GM23338 (cell line): ENCODE results near the gene KIFC3. TPM values are rescaled to one million over a fixed set of nuclear protein-coding genes. Genes with fewer than 3 reads are reported as not detected.

Source experiments
- ATAC-seq: fragments of 200-7000 bp; cut with Tn5 transposase; 3 replicates; pipeline ENCODE4 v1.9.1; 2020
- DNase-seq: peaks from one replicate; pipeline ENCODE4 v3.0.0-alpha.2; 2015; ENCODE audit warnings: low spot score
- H2AFZ ChIP-seq: fragments of 200-600 bp; sonication (generic); 2 replicates; pipeline ENCODE4 v1.8.0; 2016; ENCODE audit warnings: antibody characterized with exemption, mild to moderate bottlenecking, moderate library complexity
- H3F3A ChIP-seq: fragments of 200-600 bp; sonication (generic); replicated peaks from 2 replicates; pipeline ENCODE4 v1.8.0; 2017; ENCODE audit warnings: antibody characterized with exemption, mixed run types, low read depth
- H3K27ac ChIP-seq: fragments of 200-600 bp; sonication (generic); 2 replicates; pipeline ENCODE4 v1.6.1; 2016; ENCODE audit warnings: low read depth
- H3K27me3 ChIP-seq: fragments of 200-600 bp; sonication (generic); 2 replicates; pipeline ENCODE4 v1.8.0; 2016; ENCODE audit warnings: mild to moderate bottlenecking, mixed run types, moderate library complexity; ENCODE audit not compliant: insufficient read depth
- H3K36me3 ChIP-seq: fragments of 200-600 bp; sonication (generic); 2 replicates; pipeline ENCODE4 v1.8.0; 2016; ENCODE audit warnings: mild to moderate bottlenecking; ENCODE audit not compliant: insufficient read depth
- H3K4me1 ChIP-seq: fragments of 200-600 bp; sonication (generic); 2 replicates; pipeline ENCODE4 v1.8.0; 2016; ENCODE audit warnings: mild to moderate bottlenecking, moderate library complexity; ENCODE audit not compliant: insufficient read depth
- H3K4me2 ChIP-seq: fragments of 200-600 bp; sonication (generic); 2 replicates; pipeline ENCODE4 v1.7.1; 2017; ENCODE audit warnings: mixed run types
- H3K4me3 ChIP-seq: fragments of 200-600 bp; sonication (generic); 2 replicates; pipeline ENCODE4 v1.6.1; 2016; ENCODE audit warnings: mixed run types
- H3K79me2 ChIP-seq: fragments of 200-600 bp; sonication (generic); replicated peaks from 2 replicates; pipeline ENCODE4 v1.8.0; 2017; ENCODE audit warnings: mild to moderate bottlenecking; ENCODE audit not compliant: insufficient read depth
- H3K9me2 ChIP-seq: fragments of 200-600 bp; sonication (generic); 2 replicates; pipeline ENCODE4 v1.8.0; 2017; ENCODE audit not compliant: insufficient read depth
- H4K20me1 ChIP-seq: fragments of 200-600 bp; sonication (generic); replicated peaks from 2 replicates; pipeline ENCODE4 v1.8.0; 2017; ENCODE audit warnings: mild to moderate bottlenecking; ENCODE audit not compliant: insufficient read depth
- H3K27ac Mint-ChIP-seq: 2 replicates; pipeline ENCODE4 v1.8.0; 2020; ENCODE audit warnings: inconsistent platforms, mild to moderate bottlenecking, moderate library complexity, mixed read lengths
- H3K27me3 Mint-ChIP-seq: 3 replicates; pipeline ENCODE4 v1.8.0; 2022; ENCODE audit warnings: low read depth, mild to moderate bottlenecking, moderate library complexity, mixed read lengths, inconsistent platforms; ENCODE audit not compliant: insufficient read depth, poor library complexity
- H3K36me3 Mint-ChIP-seq: 3 replicates; pipeline ENCODE4 v1.8.0; 2021; ENCODE audit warnings: low read depth, mild to moderate bottlenecking, inconsistent platforms, moderate library complexity, mixed read lengths
- H3K4me1 Mint-ChIP-seq: 3 replicates; pipeline ENCODE4 v1.8.0; 2020; ENCODE audit warnings: mild to moderate bottlenecking, inconsistent platforms, mixed read lengths
- H3K4me3 Mint-ChIP-seq: 3 replicates; pipeline ENCODE4 v1.8.0; 2021; ENCODE audit warnings: moderate library complexity, mild to moderate bottlenecking, inconsistent platforms, mixed read lengths
- H3K9me3 Mint-ChIP-seq: 3 replicates; pipeline ENCODE4 v1.8.0; 2020; ENCODE audit warnings: moderate library complexity, mild to moderate bottlenecking, inconsistent platforms, mixed read lengths
- CREB1 ChIP-seq: fragments of 250-450 bp; sonication (Bioruptor Pico); IDR thresholded peaks from 2 replicates; pipeline ENCODE4 v1.5.0; 2020; ENCODE audit warnings: low read depth, mild to moderate bottlenecking, moderate library complexity
- CTCF ChIP-seq, 2 experiments: fragments of 200-600 bp in 1 of 2; sonication (generic) in 1 of 2; conservative IDR thresholded peaks; 2 replicates each; pipeline versions ENCODE4 v1.5.1 to v1.6.1; 2016 to 2017; ENCODE audit warnings: antibody characterized with exemption in 2 of 2, low read depth in 2 of 2, mild to moderate bottlenecking in 2 of 2, moderate library complexity in 1 of 2
- ETS1 ChIP-seq: IDR thresholded peaks from 2 replicates; pipeline ENCODE4 v1.6.1; 2016; ENCODE audit warnings: antibody characterized with exemption
- EZH2 ChIP-seq: fragments of 200-600 bp; sonication (generic); IDR thresholded peaks from one replicate; pipeline ENCODE4 v1.8.0; 2017; ENCODE audit warnings: antibody characterized with exemption, mild to moderate bottlenecking, low read depth; ENCODE audit not compliant: unreplicated experiment
- EZH2phosphoT487 ChIP-seq: fragments of 200-600 bp; sonication (generic); IDR thresholded peaks from one replicate; pipeline ENCODE4 v1.8.1; 2018; ENCODE audit warnings: antibody characterized with exemption; ENCODE audit not compliant: unreplicated experiment
- JUNB ChIP-seq: IDR thresholded peaks from one replicate; pipeline ENCODE4 v1.6.1; 2016; ENCODE audit warnings: antibody characterized with exemption; ENCODE audit not compliant: unreplicated experiment
- NANOG ChIP-seq: IDR thresholded peaks from 2 replicates; pipeline ENCODE4 v1.6.1; 2016; ENCODE audit warnings: antibody characterized with exemption, borderline replicate concordance
- POLR2AphosphoS5 ChIP-seq: IDR thresholded peaks from 2 replicates; pipeline ENCODE4 v1.6.1; 2016; ENCODE audit warnings: antibody characterized with exemption, low read depth
- STAT1 ChIP-seq: IDR thresholded peaks from one replicate; pipeline ENCODE4 v1.6.1; 2016; ENCODE audit warnings: antibody characterized with exemption; ENCODE audit not compliant: unreplicated experiment
- ZNF114 ChIP-seq: fragments of 250-450 bp; sonication (Bioruptor Pico); IDR thresholded peaks from 2 replicates; pipeline ENCODE4 v1.5.0; 2020; ENCODE audit warnings: mild to moderate bottlenecking, moderate library complexity
- ZNF331 ChIP-seq: fragments of 250-450 bp; sonication (Bioruptor Pico); IDR thresholded peaks from 2 replicates; pipeline ENCODE4 v1.5.0; 2020; ENCODE audit warnings: low read depth, mild to moderate bottlenecking, moderate library complexity
- polyA plus RNA-seq: library from polyadenylated mRNA; unstranded; fragments of >200 nt; fragmentation: Nextera tagmentation; extraction: Ambion mirVana; gene quantifications from 2 replicates; pipeline ENCODE4 v1.2.1, GENCODE V29; 2016
- total RNA-seq: library from RNA; depleted of rRNA; stranded (reverse); fragments of >200 nt; shearing (Covaris generic); gene quantifications from 2 replicates; pipeline ENCODE4 v1.2.3, GENCODE V29; 2014
- TF ChIP-seq, protein P1 (sequence below): IDR thresholded peaks from one replicate; pipeline ENCODE4 v1.6.1; 2018; ENCODE audit warnings: antibody characterized with exemption; ENCODE audit not compliant: unreplicated experiment
- TF ChIP-seq, protein P2 (sequence below): fragments of 250-450 bp; sonication (Bioruptor Pico); IDR thresholded peaks from 2 replicates; pipeline ENCODE4 v1.5.0; 2020; ENCODE audit warnings: mild to moderate bottlenecking, moderate library complexity

Gene KIFC3
- total and polyA plus RNA-seq, 2 experiments from 2014 or later: 4.4 to 12.5 TPM

DNA sequence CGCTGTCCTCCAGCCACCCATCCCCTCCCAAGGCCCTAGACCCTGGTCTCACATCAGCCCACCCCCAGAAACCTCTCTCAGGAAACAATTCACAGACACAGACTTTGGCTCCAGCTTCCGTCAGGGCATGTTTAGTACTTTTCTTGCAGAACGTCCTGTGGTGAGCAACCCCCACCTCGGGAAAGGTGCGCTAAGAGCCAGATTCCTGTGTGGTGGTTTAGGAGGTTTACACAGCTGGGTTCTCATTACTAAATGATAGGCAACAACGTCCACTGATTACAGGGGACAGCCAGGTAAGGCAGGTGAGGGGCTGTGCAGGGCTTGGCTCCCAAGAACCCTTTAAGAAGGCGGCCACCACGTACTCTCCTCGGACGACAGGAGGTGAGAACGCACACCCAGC, 29.3 kb downstream of the KIFC3 start:
- Mint-ChIP-seq H3K4me1 (peaks cover 31% of the 10 kb centered on the region), H3K36me3 (no peaks in the 10 kb centered on the region), H3K27me3 (peaks cover 16% of the 10 kb centered on the region), H3K4me3 (no peak overlapping the region), H3K27ac (no peak overlapping the region), H3K9me3 (no peaks in the 10 kb centered on the region)
- no peaks in the 10 kb centered on the region for H3K9me2 ChIP-seq
- H3K4me1 ChIP-seq: peaks cover 17% of the 10 kb centered on the region
- TF ChIP-seq ZNF114 (CRISPR knock-in tag) (no peak), STAT1 (no peak), NANOG (no peak), EZH2phosphoT487 (no peak), POLR2AphosphoS5 (no peak), EZH2 (no peak), ZNF331 (CRISPR knock-in tag) (no peak), CREB1 (CRISPR knock-in tag) (no peak), ETS1 (no peak), CTCF (conservative IDR thresholded peaks at IDR 0.05; ENCODE audit: low read depth in 2 of 2) (no peak), JUNB (no peak)
- TF ChIP-seq, protein P1, sequence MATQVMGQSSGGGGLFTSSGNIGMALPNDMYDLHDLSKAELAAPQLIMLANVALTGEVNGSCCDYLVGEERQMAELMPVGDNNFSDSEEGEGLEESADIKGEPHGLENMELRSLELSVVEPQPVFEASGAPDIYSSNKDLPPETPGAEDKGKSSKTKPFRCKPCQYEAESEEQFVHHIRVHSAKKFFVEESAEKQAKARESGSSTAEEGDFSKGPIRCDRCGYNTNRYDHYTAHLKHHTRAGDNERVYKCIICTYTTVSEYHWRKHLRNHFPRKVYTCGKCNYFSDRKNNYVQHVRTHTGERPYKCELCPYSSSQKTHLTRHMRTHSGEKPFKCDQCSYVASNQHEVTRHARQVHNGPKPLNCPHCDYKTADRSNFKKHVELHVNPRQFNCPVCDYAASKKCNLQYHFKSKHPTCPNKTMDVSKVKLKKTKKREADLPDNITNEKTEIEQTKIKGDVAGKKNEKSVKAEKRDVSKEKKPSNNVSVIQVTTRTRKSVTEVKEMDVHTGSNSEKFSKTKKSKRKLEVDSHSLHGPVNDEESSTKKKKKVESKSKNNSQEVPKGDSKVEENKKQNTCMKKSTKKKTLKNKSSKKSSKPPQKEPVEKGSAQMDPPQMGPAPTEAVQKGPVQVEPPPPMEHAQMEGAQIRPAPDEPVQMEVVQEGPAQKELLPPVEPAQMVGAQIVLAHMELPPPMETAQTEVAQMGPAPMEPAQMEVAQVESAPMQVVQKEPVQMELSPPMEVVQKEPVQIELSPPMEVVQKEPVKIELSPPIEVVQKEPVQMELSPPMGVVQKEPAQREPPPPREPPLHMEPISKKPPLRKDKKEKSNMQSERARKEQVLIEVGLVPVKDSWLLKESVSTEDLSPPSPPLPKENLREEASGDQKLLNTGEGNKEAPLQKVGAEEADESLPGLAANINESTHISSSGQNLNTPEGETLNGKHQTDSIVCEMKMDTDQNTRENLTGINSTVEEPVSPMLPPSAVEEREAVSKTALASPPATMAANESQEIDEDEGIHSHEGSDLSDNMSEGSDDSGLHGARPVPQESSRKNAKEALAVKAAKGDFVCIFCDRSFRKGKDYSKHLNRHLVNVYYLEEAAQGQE: no peak
- TF ChIP-seq, protein P2, sequence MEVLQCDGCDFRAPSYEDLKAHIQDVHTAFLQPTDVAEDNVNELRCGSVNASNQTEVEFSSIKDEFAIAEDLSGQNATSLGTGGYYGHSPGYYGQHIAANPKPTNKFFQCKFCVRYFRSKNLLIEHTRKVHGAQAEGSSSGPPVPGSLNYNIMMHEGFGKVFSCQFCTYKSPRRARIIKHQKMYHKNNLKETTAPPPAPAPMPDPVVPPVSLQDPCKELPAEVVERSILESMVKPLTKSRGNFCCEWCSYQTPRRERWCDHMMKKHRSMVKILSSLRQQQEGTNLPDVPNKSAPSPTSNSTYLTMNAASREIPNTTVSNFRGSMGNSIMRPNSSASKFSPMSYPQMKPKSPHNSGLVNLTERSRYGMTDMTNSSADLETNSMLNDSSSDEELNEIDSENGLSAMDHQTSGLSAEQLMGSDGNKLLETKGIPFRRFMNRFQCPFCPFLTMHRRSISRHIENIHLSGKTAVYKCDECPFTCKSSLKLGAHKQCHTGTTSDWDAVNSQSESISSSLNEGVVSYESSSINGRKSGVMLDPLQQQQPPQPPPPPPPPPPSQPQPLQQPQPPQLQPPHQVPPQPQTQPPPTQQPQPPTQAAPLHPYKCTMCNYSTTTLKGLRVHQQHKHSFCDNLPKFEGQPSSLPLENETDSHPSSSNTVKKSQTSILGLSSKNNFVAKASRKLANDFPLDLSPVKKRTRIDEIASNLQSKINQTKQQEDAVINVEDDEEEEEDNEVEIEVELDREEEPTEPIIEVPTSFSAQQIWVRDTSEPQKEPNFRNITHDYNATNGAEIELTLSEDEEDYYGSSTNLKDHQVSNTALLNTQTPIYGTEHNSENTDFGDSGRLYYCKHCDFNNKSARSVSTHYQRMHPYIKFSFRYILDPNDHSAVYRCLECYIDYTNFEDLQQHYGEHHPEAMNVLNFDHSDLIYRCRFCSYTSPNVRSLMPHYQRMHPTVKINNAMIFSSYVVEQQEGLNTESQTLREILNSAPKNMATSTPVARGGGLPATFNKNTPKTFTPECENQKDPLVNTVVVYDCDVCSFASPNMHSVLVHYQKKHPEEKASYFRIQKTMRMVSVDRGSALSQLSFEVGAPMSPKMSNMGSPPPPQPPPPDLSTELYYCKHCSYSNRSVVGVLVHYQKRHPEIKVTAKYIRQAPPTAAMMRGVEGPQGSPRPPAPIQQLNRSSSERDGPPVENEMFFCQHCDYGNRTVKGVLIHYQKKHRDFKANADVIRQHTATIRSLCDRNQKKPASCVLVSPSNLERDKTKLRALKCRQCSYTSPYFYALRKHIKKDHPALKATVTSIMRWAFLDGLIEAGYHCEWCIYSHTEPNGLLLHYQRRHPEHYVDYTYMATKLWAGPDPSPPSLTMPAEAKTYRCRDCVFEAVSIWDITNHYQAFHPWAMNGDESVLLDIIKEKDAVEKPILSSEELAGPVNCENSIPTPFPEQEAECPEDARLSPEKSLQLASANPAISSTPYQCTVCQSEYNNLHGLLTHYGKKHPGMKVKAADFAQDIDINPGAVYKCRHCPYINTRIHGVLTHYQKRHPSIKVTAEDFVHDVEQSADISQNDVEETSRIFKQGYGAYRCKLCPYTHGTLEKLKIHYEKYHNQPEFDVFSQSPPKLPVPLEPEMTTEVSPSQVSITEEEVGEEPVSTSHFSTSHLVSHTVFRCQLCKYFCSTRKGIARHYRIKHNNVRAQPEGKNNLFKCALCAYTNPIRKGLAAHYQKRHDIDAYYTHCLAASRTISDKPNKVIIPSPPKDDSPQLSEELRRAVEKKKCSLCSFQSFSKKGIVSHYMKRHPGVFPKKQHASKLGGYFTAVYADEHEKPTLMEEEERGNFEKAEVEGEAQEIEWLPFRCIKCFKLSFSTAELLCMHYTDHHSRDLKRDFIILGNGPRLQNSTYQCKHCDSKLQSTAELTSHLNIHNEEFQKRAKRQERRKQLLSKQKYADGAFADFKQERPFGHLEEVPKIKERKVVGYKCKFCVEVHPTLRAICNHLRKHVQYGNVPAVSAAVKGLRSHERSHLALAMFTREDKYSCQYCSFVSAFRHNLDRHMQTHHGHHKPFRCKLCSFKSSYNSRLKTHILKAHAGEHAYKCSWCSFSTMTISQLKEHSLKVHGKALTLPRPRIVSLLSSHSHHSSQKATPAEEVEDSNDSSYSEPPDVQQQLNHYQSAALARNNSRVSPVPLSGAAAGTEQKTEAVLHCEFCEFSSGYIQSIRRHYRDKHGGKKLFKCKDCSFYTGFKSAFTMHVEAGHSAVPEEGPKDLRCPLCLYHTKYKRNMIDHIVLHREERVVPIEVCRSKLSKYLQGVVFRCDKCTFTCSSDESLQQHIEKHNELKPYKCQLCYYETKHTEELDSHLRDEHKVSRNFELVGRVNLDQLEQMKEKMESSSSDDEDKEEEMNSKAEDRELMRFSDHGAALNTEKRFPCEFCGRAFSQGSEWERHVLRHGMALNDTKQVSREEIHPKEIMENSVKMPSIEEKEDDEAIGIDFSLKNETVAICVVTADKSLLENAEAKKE (CRISPR knock-in tag): no peak
- ATAC-seq (no peak), DNase-seq (no peak)
- H4K20me1 ChIP-seq: no peaks in the 10 kb centered on the region; the same call in 1 of the 2 replicates
- no peak overlapping the region for H3K4me2 ChIP-seq
- no peaks in the 10 kb centered on the region for H3K36me3 ChIP-seq
- no peaks in the 10 kb centered on the region for H3K79me2 ChIP-seq
- no peak overlapping the region for H3K4me3 ChIP-seq
- no peak overlapping the region for H3K27ac ChIP-seq
- H3F3A ChIP-seq: peaks cover 7% of the 10 kb centered on the region
- H3K27me3 ChIP-seq: no peaks in the 10 kb centered on the region
- H2AFZ ChIP-seq: no peak overlapping the region
